Sciatic nerve (tissue), 2 donors: ENCODE measurements around the gene MACROH2A1. TPM values are rescaled to one million over a fixed set of nuclear protein-coding genes. Genes with fewer than 3 reads are reported as not detected.

Experiments used
- ATAC-seq: fragments of 200-7000 bp; cut with Tn5 transposase; one replicate; pipeline ENCODE4 v1.9.1; 2020; ENCODE audit warnings: mild to moderate bottlenecking, moderate library complexity
- DNase-seq: peaks from one replicate; pipeline ENCODE4 v3.0.0-alpha.2; 2020; ENCODE audit warnings: low spot score
- intact Hi-C: fragments of 100-400 bp; cut with DNase I; formaldehyde crosslinking; loops from one replicate; pipeline ENCODE4 v1.14.2; 2022
- total RNA-seq: library from RNA; stranded (reverse); fragmentation: NEBNext Ultra II Directional; extraction: Animal tissue kit (Norgen Biotek cat#: 25700); gene quantifications from one replicate; pipeline ENCODE4 v1.2.1, GENCODE V29; 2021
- donor health status: DM: no; HTN: no; CAD: no.
- donor health status: DM: no; HTN: no; CAD: no.

The MACROH2A1 gene
- total RNA-seq, 1 donor from 2014 or later: 129 TPM

DNA sequence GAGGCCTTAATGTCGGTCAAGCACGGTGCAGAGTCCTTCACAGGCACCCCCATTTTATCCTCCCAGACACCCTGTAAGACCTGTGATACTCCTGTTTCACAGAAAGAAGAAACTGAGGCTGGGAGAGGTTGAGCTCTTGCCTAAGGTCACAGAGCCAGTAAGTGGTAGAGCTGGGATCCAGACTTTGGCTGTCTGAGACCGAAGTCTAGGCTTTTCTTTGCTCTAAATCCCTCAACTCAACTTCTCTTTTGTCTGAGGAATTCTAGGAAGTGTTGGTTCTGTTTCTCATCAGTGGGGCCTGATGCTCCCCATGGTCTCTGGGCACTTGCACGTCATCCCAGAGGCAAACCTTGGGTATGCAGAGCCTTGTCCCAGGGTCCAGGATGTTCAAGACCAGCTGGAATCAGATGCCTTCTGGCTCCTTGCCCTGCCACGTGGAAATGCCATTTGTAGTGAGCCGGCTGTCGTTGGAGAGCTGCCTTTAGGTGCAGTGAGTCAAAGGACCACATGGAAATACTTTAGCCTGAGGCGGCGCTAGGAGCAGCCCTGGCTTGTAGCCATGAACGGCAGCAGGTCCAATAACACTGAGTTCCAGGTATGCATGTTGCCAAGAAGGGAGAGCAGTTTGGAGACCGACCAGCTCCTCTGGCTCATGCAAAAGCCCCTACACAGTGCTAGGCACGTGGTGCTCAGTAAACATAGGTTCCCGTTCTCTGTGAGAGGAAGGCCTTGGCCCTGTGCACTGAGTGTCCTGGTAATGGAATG lies 38.9 kb upstream of the MACROH2A1 start:
- DNase-seq: peak; percentile 79
- ATAC-seq: peak; percentile 13
- intact Hi-C loops: no loop called here

DNA sequence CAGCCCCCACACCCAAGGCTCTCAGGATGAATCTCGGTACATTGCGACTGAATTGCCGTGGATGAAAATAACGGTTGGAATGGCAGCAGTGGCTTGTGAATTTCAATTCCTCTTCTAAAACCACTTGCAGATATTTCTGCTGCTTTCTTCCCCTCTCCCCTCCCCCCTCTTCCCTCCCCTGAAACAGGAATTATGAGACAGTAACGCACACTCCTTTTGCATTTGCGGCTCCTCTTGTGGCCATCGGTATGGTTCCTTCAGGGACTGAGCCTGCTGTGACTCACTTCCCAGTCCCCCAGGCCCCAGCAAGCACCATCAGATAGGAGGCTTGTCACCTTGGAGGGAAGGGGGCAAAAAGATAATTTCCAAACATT lies 38.4 kb upstream of the MACROH2A1 start:
- ATAC-seq (no peak), DNase-seq (no peak)
- intact Hi-C loops: no loop called here

DNA sequence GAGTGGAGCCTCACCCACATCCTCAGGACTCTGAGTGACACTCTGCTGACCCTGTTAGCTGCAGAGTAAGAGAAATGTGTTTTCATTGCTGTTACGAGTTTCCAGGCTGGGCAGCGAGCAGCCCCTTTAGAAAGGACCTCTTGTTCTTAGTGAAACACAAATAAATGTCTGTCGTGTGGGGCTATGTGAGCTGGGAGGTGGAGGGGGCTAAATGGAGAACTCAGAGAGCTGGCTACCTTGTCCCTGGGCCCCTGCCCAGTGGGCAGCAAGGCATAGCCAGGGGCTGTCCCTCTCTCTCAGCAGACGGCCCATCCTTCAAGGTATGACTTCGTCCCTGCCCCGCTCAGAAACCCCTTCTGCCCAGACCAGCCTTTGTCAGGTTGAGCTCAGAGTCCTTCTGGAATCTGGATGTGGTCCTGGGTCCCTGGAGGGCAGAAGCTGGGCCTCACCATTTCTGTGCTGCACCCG lies 38.0 kb upstream of the MACROH2A1 start:
- DNase-seq: no peak
- no peak for ATAC-seq
- intact Hi-C loops: no loop called here

DNA sequence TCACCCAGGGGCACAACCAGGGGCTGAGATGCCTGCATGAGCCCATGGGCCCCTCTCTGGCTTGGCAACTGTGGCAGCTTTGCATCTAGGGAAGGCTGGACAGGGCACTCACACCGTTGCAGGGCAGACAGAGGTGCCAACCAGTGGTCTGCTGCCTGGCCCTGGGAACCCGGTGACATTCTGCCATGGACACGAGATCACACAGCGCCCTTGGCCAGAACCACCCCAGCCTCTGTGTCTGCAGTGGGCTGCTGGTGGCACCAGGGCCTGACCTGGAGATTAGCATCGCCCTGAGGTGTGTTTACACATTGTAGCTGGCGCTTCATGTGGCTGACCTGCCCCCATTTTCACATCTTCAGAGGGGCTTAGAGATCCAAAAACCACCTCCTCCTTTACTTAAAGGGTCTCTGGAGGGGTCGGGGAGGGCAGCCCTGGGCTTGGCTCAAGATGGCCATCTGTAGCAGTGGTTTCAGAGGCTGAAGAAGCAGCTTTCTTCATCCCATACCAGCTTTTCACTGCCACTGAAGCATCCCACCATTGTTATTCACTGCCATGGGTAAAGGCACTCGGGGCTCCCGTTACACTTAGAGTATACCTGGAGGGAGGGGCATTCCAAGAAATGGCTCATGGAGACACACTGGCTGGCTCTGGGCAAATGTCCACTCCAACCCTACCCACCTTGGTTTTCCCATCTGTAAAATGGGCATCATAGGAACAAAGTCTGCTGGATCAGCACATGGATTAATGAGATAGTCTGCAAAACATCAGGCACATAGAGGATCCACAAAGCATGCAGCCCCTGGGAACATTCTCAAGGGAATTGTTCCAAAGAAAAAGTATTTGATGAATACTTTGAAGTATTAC lies 36.7 kb upstream of the MACROH2A1 start:
- ATAC-seq: no peak
- intact Hi-C loops: no loop called here
- DNase-seq: no peak

DNA sequence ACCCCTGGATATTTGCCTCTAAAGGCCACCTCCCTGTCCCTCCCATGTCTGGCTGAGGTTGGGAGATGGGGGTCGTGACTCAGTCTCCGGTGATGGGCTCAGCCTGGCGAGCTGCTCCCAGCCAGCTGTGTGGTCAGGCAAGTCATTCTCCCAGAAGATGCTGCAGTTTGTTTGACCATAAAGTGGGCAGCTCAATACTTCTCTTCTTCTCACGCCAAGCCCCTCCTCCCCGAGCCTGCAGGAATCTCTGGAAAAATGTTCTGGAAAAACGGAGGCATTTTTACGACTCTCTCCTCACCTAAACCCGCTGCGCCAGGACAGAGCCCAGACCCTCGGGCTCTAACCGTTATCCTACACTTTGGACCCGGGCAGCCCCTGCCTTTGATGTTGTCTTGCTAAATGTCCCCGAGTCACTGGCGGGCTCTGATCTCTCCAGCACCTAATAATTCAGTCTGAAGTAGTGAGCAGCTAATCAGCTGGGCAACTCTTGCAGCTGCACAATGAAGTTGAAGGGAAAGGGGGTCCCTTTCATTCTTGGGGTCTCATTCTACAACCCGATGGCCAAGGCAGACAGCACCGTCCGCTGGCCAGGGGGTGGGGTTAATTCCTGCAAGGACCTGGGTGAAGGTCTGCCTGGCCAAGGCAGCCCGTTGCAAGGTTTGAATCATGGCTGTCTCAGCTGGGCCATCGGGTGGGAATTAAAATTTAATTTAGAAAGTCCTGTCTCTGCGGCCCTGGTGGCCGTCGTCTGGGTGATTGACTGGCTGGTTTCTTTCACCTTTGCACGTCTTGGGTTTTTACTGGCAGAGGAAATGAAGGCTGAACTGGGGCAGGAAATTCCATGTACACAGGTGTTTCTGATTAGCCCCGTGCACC lies 35.8 kb upstream of the MACROH2A1 start:
- DNase-seq (no peak), ATAC-seq (no peak)
- intact Hi-C loops: no loop called here

DNA sequence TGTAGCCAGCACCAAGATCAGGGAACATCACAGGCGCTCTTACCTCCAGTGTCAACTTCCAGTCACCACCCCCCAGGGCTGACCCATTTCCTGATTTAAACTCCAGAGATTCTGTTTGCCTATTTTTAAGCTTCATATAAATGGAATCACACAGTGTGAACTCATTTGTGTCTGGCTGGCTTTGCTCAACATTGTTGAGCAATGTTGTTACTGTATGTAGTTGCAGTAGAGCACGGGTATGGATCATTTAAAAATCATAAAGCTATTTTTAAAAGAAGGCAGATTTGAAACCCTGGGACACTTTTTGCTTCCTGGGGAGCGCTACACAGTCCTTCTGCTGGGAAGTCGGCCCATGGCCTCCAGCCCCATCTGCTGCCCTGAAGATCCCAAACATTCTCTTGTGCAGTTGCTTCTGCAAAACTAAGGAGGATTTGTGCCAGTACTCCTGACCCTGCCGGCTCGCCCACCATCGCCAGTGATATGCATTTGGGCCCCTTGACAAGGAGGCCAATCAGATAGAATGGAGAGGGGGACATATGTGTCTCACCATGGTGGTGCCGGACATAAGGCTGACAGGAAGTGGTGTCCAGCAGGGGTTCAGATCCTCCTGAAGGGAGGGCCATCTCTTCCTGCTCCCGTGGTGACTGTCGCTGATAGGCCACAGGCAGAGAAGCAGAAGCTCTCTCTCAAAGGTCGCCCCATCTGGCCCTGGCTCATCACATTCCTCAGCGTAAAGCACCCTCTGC lies 34.8 kb upstream of the MACROH2A1 start:
- intact Hi-C loops: no loop called here
- ATAC-seq: no peak
- DNase-seq: no peak

DNA sequence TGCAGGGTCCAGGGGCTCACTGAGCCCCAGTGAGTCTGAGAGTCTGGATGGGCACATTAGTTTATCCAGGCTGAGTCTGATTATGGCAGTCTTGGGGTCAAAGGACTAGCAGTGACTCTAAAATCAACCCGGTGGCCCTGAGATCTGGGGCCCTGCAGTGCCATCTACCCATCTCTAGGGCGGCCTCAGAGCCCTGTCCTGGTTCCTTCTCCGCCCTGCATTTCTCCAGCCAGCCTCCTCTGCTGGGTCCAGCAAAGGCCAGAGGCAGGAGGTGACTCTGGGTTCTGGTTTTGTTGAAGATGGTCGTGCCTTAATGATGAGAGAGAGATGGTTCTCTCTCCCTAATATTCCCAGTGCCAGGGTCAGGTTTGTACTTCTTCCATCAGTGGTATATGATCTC lies 33.1 kb upstream of the MACROH2A1 start:
- no peak for DNase-seq
- intact Hi-C loops: no loop called here
- ATAC-seq: no peak

DNA sequence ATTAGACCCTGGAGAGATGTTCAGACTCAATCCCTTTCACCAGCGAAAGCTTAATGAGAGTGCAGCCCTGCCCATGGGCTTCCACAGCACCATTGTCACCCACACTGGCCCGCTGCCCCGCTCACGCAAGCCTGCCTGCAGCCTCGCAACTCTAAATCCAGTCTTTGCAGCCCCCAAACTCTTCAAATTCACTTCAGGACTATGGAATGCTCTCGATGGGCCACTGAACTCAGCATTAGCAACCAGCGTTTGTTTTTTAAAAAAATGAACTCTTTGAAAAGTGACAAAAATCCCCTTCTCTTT lies 31.1 kb upstream of the MACROH2A1 start:
- DNase-seq (peak; percentile 60), ATAC-seq (peak; percentile 13)
- intact Hi-C loops: no loop called here

DNA sequence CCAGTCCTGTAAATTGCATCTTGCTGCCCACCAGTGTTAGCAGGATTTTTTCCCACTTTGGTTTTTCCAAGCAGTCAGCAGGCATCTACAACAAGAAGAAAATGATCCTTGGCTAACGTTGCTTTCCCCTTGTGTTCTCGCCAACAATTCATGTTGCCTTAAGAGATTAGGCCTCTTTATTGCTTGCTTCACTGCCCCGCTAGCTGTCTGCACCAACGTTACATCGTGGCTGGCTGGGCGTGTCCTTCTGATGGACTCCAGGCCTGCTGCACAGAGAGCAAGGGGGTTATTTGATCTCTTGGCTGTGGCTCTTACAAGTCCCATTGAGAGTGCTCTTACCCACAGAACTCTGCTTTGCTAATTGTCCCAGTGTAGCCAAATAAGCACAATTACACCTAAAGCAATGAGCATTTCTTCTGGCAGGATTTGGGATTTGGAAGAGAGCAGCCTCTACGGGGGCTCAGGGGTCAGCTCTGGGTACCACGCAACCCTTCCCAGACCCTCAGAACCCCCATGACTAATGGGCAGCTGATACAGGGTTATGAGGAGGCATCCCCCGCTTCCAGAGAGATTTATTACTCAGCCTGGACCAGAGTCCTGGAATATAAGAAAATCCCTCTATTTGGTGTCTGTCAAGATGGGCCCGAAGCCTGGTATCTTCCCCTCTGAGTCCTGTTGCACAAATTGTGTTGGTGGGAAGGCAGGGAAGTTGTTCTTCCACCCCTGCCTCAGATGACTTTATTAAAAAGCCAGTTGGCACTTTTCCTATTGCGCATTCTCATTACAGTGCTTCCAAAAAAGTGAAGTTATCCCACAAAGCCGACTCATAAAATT lies 30.5 kb upstream of the MACROH2A1 start:
- intact Hi-C loops: no loop called here
- ATAC-seq (peak; percentile 85), DNase-seq (peak; percentile 72)

DNA sequence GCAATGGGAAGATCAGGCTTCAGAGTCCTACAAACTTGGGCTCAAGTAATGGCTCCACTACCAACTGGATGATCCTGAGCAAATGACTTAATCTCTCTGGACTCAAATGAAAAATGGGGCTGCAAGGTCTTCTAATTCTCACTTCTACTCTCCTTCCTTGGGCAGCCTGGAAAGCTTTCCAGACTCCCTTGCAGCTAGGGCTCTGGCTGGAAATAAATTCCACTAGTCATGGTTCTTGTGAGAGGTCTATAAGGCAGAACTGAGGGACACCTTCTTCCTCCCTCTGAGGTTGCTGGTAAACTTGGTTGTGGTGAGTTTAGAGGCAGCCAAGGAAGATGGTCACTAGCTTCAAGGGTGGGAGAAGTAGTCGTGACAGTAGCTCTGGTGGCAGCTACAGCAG lies 29.6 kb upstream of the MACROH2A1 start:
- intact Hi-C loops: no loop called here
- no peak for ATAC-seq
- DNase-seq: no peak

DNA sequence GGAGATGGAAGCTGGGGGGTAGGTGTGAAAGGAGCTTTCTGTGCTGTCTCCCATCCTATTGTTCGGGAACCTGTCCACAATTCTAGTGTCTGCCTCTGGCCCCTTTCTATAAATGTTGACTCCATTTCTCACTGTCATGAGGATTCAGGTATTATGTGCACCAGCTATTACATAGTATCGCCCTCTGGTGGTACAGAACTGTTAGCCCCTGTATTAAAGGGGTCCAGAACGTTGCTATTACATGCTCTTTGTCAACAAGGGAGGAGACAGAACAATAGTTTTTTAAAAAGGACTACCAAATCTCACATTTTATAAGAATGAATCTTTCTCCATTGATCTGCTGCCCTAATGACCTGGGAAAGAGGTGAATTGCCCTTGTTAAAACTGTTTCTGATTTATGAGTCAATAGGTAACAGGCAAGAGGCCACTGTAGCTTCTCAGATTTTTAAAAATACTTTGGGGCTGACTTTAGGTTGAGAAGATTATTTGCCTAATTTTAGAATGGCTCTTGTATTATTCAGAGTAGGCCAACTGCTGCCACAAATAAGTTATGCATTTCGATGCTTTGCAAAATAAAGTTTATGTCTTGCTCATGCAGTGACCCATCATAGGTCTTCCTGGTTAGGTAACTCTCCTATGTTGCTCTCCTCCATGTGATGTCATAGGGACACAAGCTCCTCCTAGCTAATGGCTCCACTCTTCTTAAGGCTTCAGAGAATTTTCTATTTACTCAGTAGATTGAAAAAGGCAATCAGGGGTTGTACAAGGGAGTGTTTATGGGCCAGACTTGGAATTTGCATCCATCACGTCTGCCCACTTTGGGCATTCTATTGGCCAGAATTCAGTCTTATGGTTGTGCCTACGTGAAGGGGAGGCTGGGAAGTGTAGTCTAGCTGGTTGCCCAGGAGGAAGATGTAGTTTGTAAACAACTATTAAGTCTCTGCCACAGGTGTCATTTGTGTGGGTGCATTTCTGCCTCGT lies 27.4 kb upstream of the MACROH2A1 start:
- intact Hi-C loops: no loop called here
- DNase-seq (no peak), ATAC-seq (no peak)

DNA sequence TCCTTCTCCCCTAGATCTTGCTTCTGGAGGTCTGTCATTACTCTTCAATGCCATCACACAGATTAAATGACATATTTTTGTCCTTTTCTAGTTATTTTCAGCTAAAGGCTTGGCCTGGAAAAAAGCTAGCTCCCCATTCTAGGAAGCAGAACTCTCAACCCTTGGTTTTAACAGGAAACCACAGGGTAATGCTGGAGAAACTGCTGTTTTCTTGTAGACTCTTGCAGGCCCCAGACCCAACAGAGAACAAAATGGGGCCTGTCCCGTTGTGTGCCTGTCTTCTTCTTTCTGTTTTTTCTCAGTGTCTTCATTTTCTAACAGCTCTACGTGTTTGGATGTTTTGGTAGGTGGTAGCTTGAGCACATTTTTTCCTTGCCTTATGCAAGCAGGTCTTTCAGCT lies 26.6 kb upstream of the MACROH2A1 start:
- intact Hi-C loops: no loop called here
- ATAC-seq (no peak), DNase-seq (no peak)

DNA sequence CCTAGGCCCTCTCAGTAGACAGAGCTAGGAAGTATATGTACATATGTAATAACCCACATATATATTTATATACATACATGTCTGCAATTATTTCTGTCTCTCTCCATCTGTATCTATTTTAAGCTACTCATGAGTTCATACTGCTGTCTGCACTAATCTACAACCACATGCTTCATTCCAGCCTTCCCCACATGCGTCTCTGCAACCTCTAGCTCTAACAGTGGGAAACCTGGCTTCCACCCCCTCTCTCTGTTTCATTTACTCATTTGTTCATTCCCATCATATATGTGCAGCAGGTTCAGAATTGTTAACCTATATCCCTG lies 24.8 kb upstream of the MACROH2A1 start:
- DNase-seq (no peak), ATAC-seq (no peak)
- intact Hi-C loops: no loop called here

DNA sequence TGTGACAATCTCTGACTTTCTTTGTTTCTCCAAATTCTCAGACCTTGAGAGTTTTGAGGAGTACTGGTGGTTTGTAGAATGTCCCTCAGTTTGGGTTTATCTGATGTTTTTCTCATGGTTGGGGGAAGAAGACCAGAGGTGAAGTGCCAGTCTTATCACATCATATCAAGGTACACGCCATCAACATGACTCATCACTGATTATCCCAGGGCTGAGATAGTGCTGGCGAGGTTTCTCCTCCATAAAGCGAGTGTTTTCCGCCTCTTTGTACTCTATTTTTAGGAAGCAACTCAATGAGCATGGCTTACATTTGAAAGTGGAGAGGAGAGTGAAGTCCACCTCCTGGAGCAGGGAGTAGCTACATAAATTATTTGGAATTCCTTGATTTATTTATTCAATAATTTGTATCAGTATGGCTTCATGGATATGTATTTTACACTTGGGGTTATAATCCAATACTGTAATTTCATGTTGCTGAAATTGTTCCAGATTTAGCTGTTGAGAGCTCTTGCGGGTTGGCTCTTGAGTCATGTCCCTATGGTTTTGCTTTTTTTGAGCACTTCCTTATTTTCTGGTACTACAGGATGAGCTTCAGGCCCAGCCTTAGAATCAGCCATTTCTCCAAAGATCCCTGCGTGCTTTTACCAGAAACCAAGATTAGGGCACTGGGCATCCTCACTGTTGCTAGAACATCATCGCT lies 24.3 kb upstream of the MACROH2A1 start:
- DNase-seq: no peak
- ATAC-seq: no peak
- intact Hi-C loops: no loop called here

DNA sequence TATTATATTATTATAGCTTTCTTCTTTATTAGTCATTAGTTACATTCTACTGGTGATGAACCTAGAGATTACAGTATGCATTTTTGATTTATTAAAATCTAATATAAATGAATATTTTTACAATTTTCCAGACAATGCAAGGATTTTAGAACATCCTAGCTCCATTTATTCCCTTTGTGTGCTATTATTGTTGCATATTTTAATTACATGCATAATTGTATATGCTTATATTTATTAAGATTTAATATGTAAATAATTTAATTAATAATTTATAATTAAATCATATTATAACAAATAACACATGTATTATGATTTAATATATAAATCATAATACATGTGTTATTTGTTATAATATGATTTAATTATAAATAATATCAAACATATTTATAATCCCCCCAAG lies 23.4 kb upstream of the MACROH2A1 start:
- no peak for DNase-seq
- intact Hi-C loops: no loop called here
- ATAC-seq: no peak

DNA sequence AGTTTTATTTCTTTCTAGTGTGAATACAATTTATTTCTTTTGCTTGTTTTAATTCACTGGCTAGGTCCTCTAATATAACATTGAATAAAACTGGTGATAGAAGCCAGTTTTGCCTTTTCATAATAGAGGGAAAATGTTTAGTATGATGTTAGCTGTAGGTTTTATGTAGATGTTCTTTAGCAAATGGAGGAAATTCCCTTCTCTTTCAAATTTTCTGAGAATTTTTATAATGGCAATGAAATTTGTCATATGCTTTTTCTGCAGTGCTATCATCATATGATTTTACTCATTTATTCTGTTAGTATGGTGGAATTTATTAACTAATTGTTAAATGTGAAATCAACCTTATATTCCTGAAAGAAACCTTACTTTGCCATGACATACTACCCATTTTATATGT lies 18.1 kb upstream of the MACROH2A1 start:
- intact Hi-C loops: no loop called here
- no peak for ATAC-seq
- DNase-seq: no peak

DNA sequence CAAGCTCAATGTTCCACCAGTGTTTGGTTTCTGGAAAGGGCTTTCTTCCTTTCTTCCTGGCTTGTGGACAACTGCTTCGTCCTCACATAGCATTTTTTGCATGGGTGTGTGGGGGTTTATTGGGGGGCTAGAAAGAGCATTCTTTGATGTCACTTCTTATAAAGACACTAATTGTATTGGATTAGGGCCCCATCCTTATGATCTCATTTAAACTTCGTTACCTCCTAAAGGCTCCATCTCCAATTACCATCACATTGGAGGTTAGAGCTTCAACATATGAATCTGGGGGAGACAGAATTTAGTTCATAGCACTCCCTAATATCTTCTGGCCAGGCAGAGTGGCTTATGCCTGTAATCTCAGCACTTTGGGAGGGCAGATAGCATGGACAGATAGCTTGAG lies 6.1 kb upstream of the MACROH2A1 start:
- intact Hi-C loops: no loop called here
- no peak for DNase-seq
- no peak for ATAC-seq
